BJ (cell line): Measurements from ENCODE around the gene C2orf69. TPM values are rescaled to one million over a fixed set of nuclear protein-coding genes. Genes with fewer than 3 reads are reported as not detected.

Experiments used
- CTCF ChIA-PET: fragments of 350-600 bp; formaldehyde crosslinking; extraction: SDS; loops from one replicate; lab custom pipeline; 2021; ENCODE audit warnings: antibody characterized with exemption, inconsistent platforms; lab: Yijun Ruan, JAX
- POLR2A ChIA-PET: fragments of 300-600 bp; sonication (Branson Sonifier 250); formaldehyde crosslinking; extraction: SDS; loops from one replicate; lab custom pipeline; 2021; ENCODE audit warnings: antibody characterized with exemption; lab: Charles Lee
- DNase-seq: peaks from one replicate; pipeline ENCODE4 v3.0.0-alpha.2; 2011; ENCODE audit warnings: low read depth
- H3K27me3 ChIP-seq: 2 replicates; pipeline ENCODE4 v1.6.0; 2011; ENCODE audit warnings: low read length; ENCODE audit not compliant: control insufficient read depth, insufficient read depth
- H3K36me3 ChIP-seq: 2 replicates; pipeline ENCODE4 v1.5.1; 2011; ENCODE audit warnings: low read length; ENCODE audit not compliant: control insufficient read depth, insufficient read depth
- H3K4me3 ChIP-seq: 2 replicates; pipeline ENCODE4 v1.5.1; 2011; ENCODE audit warnings: low read depth, mild to moderate bottlenecking, control low read depth, low read length
- polyA minus RNA-seq: library from RNA; depleted of rRNA, polyadenylated mRNA; stranded (reverse); fragments of >200 nt; gene quantifications from 2 replicates; pipeline ENCODE4 v1.2.3, GENCODE V29; 2011; rRNA and poly(A)+ RNA removed
- polyA plus RNA-seq: library from polyadenylated mRNA; depleted of rRNA; stranded (reverse); fragments of >200 nt; gene quantifications from 2 replicates; pipeline ENCODE4 v1.2.3, GENCODE V29; 2011; rRNA removed
- TF ChIP-seq, protein P1 (sequence below): IDR thresholded peaks from 2 replicates; pipeline ENCODE4 v1.5.1; 2011; ENCODE audit warnings: low read depth, mild to moderate bottlenecking, control low read depth, inconsistent platforms, low read length, moderate library complexity; ENCODE audit not compliant: insufficient read depth

C2orf69 gene, protein sequence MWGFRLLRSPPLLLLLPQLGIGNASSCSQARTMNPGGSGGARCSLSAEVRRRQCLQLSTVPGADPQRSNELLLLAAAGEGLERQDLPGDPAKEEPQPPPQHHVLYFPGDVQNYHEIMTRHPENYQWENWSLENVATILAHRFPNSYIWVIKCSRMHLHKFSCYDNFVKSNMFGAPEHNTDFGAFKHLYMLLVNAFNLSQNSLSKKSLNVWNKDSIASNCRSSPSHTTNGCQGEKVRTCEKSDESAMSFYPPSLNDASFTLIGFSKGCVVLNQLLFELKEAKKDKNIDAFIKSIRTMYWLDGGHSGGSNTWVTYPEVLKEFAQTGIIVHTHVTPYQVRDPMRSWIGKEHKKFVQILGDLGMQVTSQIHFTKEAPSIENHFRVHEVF
- polyA plus RNA-seq (2.0 and 4.0 TPM in 2 replicates), polyA minus RNA-seq (1.2 and 1.9 TPM in 2 replicates)

- POLR2A ChIA-PET = no interaction called here
- CTCF ChIA-PET = interaction anchor here (0.7 kb wide), 1 partner anchor 171 kb away, joined by 3 read pairs; no protein-coding TSS in a partner anchor
- peak; percentile 85 for DNase-seq
- Histone ChIP-seq H3K4me3 (peak within 1 kb of the TSS; percentile 79), H3K27me3 (no peaks in the 10 kb centered on the region), H3K36me3 (no peaks in the 10 kb centered on the region)
- TF ChIP-seq, protein P1, sequence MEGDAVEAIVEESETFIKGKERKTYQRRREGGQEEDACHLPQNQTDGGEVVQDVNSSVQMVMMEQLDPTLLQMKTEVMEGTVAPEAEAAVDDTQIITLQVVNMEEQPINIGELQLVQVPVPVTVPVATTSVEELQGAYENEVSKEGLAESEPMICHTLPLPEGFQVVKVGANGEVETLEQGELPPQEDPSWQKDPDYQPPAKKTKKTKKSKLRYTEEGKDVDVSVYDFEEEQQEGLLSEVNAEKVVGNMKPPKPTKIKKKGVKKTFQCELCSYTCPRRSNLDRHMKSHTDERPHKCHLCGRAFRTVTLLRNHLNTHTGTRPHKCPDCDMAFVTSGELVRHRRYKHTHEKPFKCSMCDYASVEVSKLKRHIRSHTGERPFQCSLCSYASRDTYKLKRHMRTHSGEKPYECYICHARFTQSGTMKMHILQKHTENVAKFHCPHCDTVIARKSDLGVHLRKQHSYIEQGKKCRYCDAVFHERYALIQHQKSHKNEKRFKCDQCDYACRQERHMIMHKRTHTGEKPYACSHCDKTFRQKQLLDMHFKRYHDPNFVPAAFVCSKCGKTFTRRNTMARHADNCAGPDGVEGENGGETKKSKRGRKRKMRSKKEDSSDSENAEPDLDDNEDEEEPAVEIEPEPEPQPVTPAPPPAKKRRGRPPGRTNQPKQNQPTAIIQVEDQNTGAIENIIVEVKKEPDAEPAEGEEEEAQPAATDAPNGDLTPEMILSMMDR = peak; percentile 11; the same call in 1 of the 2 replicates
Observed at GRCh38 chr2:199911052-199911876, at the start of gene C2orf69. TSS of gene C2orf69 (plus strand) at chr2:199911293. CDS start at chr2:199911439, 146 bp downstream.

- CTCF ChIA-PET = interaction anchor here (3.3 kb wide), 1 partner anchor 159 kb away, joined by 22 read pairs; no protein-coding TSS in a partner anchor
- POLR2A ChIA-PET = no interaction called here
- TF ChIP-seq, protein P1 = no peak
- H3K4me3 ChIP-seq = no peak overlapping the region
- no peaks in the 10 kb centered on the region for H3K27me3 ChIP-seq
- no peaks in the 10 kb centered on the region for H3K36me3 ChIP-seq
- DNase-seq = no peak
Observed at GRCh38 chr2:199862788-199863187, 48.3 kb upstream of the C2orf69 start.

DNA sequence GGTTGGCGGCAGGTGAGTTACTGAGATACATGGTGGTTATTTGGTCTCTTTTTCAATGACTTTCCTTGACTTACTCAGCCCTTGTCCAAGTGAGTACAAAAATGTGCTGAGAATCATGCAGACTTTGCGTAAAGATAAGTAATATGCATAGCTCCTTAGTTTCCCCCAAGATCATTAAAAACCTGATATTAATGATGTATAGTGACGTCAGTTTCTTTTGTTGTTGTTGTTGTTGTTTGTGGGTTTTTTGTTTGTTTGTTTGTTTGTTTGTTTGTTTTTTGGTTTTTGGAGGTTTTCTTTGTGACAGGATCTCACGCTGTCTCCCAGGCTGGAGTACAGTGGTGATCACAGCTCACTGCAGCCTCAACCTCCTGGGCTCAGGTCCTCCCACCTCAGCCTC is 45.2 kb upstream of the C2orf69 start:
- Histone ChIP-seq H3K27me3 (no peaks in the 10 kb centered on the region), H3K4me3 (no peak overlapping the region), H3K36me3 (no peaks in the 10 kb centered on the region)
- TF ChIP-seq, protein P1 = no peak
- no peak for DNase-seq
- POLR2A ChIA-PET = no interaction called here
- CTCF ChIA-PET = interaction anchor here (0.7 to 1.2 kb wide), 2 partner anchors 15 to 21 kb away, joined by 3 read pairs; no protein-coding TSS in a partner anchor

- TF ChIP-seq, protein P1 = no peak
- no peak for DNase-seq
- Histone ChIP-seq H3K27me3 (no peaks in the 10 kb centered on the region), H3K36me3 (no peaks in the 10 kb centered on the region), H3K4me3 (no peak overlapping the region)
- POLR2A ChIA-PET = no interaction called here
- CTCF ChIA-PET = no interaction called here
Observed at GRCh38 chr2:199868431-199869226, 42.5 kb upstream of the C2orf69 start.
